HG03139 (cell line): Measurements from ENCODE around the gene CCDC86.
"Not testable (repeated sequence)": the region's sequence is repeated elsewhere in the genome, so short reads cannot be mapped to it uniquely, and the experiment has no call there.

Source experiments
- ATAC-seq: cut with Tn5 transposase; IDR thresholded peaks from one replicate; pipeline ENCODE4 v1.9.1; 2021; ENCODE audit not compliant: unreplicated experiment

The CCDC86 gene, protein sequence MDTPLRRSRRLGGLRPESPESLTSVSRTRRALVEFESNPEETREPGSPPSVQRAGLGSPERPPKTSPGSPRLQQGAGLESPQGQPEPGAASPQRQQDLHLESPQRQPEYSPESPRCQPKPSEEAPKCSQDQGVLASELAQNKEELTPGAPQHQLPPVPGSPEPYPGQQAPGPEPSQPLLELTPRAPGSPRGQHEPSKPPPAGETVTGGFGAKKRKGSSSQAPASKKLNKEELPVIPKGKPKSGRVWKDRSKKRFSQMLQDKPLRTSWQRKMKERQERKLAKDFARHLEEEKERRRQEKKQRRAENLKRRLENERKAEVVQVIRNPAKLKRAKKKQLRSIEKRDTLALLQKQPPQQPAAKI

DNA sequence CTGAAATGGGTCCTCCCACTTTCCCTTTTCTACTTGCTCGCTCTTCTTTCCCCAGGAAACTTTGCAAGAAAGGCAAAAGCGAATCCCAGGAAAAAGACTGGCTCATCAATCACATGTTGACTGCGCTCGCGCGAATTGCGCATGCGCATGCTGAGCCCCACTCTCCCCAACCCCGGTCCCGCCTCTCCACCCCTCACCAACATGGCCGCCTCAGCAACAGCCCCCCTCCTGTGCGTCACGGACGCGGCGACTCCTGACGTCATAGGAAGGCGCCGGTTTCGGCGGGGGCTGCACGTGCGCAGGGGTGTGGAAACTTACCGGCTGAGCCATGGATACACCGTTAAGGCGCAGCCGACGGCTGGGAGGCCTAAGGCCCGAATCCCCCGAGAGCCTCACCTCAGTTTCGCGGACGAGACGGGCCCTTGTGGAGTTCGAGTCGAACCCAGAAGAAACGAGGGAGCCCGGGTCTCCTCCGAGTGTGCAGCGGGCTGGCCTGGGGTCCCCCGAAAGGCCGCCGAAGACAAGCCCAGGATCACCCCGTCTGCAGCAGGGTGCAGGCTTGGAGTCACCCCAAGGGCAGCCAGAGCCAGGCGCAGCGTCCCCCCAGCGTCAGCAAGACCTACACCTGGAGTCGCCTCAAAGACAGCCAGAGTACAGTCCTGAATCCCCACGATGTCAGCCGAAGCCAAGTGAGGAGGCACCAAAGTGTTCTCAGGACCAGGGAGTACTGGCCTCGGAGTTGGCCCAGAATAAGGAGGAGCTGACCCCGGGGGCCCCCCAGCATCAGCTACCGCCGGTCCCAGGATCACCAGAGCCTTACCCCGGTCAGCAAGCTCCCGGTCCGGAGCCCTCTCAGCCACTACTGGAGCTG is at the start of gene CCDC86:
Gene CCDC86, plus strand, starts transcription at position 317 of the 871 bp plus-strand sequence. Its CDS starts 12 bp downstream, at position 329.
- peak; percentile 85 for ATAC-seq

DNA sequence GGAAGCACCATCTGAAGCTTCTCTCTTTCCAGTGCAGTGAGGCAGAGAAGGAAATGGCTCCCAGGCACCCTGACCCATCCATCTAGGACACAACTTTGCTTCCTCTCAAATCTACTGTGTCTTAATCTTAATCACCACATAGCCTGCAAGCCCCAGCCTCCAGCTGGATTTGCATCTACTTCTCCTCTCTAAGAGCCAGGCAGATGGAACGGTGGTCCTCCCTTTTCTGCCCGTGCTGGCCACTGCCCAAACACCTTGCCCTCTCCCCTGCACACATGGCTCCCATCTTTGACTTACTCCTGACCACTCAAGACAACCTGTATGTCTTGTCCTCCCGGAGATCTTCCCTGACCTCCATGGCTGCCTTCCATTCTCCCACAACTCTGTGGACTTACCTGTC is 49.4 kb upstream of the CCDC86 start:
- ATAC-seq: no peak

DNA sequence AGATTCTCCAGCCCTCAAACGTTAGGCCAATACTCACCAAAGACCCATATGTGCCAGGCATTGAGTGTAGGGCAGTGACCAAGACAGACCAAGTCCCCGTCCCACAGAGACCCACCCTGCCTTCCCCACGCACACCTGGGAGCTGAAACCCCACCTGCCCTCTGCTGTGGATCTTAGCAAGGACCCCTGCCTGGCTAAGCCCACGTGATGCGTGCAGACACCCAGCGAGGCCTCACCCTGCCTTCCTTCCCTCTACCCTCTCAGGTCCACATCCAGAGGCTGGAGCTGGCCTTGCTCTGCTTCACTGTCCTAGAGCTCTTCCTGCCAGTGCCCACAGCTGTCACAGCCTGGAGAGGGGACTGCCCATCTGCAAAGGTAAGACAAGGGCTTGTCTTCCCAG is 46.6 kb upstream of the CCDC86 start:
- no peak for ATAC-seq

DNA sequence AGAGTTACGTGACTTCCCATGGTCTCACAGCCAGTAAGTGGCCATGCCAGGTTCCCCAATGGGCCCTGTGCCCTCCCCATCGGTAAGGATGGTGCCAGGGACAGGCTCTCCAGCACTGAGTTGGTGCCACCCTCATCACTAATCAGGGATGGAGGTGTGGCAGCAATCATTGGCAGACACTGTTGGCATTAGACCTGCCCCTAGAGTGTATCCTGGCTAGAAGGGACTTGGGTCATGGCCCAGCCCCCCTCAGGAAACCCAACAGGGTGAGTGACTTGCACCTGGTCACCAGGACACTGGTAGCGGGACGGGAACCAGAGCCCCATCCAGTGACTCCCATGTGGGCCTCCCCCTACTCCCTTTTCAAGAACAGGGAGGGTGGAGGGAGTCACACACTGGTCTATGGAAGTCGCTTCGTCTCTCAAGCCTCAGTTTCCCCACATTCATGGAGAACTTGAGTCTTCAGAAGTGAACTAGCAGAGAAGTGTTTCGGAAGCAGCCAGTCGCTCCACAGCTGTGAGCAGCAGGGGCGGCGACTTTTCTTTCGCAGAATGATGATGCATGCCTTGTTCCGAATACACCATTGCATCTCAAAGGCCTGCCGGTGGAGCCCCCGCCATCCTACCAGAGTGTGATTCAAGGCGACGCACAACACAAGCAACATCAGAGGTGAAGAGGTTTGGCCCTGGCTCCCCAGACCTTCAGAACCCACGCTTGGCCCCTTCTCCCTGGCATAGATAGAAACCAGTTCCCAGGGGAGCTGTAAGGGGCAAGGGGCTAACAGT is 43.9 kb upstream of the CCDC86 start:
- no peak for ATAC-seq

DNA sequence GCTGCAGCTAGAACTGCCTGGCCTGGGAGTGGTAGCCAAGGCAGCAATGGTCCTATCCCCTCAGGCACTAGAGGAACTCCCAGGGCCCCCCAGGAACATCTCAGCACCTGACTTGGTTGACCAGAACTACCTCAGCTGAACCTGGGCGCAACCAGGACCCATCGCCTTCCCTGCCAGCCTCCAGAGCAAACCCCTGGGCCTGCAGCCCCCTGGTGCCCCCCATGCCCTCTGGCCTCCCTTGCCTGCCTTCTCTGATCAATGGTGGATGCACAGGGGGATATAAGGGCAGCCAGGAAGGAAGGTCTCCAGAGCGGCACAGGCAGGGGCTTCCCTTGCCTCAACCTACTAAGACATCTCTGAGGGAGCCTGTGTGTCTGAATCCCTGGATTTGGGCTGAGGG is 43.3 kb upstream of the CCDC86 start:
- no peak for ATAC-seq

DNA sequence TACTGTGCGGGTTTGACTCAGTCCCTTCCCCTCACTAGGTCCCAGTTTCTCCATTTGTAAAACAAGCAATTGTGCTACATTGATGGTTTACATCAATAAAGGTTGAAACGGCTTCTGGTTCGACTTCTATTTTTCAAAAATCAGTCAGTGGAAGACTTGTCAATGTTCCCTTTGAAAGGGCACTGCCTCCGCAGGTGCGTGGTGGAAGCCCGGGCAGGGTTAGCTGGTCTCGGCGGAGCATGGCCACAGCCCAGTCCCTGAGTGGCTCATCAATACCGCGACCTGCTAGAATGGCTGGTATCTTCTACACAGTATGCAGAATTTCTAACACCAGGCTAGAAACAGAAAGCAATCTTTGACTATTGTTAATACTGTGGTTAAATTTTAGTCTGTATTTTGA is 40.7 kb upstream of the CCDC86 start:
- no peak for ATAC-seq

DNA sequence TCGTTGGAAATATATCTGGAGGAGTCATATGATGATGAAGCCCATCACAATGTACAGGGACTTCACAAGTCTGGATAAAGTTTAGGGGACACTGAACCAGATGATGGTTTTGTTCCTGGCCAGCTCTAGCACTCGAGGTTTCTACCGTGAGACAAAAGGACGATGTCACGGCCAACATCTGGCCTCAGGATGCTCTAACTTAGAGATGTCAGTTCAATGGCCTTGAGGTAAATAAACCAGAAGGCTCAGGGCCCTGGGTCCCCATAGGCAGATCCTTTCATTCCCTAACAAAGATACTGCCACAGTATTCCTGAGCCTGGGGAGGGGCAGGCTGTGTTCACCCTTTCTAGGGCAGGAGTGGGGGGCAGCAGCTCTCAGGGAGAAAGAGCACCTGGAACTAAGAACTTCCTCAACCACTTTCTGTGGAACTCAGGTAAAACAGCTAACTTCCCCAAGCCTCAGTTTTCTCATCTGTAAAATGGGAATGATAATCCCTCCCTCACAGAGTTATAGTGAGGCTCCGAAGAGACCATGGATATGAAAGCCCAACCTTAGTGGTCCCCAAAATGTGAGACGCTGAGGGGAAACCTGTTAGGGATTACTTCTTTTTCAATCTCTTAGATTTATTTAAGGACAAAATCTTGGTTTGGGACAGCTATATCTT is 38.5 kb upstream of the CCDC86 start:
- no peak for ATAC-seq

DNA sequence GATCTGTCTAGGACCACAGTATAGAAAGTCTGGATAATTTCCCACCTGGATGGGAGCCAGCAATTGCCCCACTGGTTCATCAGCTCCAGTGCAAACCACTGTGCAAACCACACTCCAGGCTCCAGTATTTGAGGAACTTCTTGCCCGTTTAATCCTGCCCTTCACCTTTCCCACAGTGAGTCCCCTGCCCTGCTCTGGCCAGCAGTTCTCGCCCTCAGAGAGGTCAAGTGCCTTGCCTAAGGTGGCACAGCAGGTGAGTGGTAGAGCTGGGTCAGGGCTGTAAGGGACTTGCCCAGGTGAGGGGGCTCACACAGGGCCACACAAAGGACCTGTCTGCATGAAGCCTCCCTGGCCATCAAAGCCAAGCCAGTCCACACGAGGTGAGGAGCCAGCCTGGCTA is 32.7 kb upstream of the CCDC86 start:
- ATAC-seq: no peak

DNA sequence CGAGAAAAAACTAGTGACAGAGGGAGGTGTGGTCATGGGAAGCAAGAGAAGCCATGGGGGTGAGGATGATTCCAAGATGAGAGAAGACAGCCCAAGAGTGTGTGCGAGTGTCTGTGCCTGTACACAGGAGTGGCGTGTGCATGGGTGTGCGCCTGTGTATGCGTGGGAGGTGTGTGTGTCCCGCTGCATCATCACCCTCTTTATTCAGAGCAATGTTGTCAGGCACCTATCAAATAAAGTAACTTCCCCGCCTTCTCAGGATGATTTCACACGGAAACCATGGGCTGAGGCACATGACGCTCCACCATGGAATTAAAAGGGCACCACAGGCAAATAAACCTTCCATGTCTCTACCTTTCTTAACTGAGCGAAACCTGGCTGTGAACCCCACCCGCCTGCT is 32.2 kb upstream of the CCDC86 start:
- no peak for ATAC-seq

DNA sequence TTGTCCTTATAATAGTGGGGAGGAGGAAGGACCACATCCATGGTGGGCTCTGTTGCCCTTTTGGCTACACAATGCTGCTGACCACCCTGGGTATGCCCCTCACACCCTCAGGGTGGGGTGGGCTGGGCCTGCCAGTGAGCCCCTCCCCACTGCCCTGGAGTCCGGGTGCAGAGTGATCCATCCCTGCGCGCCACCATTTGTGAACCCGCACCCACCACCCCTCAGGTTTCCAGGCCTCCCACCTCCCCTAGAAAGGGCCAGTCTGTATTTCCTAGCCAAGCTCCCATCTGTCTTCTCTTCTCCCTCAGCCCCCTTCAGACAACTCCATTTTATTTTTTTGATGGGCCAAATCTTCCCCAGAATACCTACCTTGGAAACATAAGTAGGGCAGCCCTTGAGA is 31.8 kb upstream of the CCDC86 start:
- ATAC-seq: no peak

DNA sequence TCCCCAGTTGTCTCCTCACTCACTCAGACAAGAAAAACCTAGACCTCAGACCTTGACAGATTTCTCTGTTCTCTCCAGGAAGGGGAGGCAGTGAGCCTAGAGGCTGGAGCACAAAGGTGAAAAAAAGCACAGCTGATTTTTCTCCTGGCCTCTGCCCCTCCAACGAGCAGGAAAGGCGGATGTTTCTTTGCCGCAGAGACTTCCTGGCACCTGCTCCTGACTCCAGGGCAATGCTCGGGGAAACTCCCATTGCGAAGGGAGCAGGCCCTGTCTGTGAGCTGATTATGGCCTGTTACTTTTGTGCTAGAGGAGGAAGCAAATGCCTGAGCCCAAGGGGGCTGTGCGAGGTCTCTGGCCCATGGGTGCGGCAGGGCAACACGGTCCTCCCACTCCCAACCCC is 31.3 kb upstream of the CCDC86 start:
- ATAC-seq: no peak

DNA sequence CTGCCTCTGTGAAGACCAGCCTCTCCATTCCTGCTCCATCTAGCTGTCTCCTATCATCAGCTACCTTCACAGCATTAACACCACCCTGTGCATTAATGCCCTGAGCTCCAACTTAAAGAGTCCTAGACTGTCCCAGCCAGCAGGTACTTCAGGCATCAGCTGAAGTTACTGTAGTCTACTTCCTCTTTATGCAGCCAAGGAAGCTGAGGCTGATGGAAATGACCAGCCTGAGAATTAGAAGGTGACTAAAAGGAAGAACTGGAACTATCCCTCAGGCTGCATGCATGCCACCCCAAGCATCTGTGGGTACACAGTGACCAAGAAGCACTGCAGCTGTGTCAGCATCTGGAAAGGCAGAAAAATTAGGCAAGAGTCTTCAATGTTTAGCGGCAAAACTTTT is 28.6 kb upstream of the CCDC86 start:
- no peak for ATAC-seq

DNA sequence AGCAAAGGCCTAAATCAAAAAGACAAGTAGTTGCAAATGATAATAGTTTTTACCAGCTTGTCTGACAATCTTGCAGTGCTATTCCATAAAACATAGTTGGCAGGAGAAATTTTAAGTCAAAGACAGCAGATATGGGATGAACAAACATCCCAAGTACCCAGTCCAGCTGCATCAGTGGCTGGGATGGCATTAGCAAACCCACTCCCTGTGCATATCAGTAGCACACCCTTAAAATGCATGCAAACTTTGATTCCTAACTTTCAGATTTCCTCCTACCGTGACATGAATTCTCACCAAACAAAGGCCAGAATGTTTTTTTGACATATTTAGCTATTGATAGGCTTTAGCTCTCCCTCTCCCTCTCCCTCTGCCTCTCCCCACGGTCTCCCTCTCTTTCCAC is 27.8 kb upstream of the CCDC86 start:
- ATAC-seq: no peak

DNA sequence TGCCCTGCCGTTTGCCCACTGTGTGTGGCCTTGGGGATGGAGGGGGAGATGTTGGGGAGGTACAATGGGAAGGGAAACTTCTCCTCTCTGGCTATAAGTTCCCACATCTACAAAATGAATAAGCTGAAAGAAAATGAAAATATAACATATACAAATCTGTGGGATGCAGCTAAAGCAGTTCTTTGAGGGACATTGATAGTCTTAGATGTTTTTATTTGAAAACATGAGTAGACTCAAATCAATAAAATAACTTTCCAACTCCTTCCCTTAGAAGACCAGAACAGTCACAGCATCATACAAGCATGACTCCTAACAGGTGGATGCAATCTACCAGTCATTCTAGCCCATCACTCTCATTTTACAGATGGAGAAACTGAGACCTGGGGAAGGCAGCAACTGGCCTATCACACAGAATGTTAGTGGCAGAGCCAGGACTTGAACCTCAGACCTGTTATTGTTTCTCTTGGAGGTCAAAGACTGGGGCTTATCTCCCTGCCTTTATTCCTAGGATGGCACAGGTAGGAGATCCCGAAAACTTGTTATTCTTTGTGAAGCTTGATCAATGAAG is 25.2 kb upstream of the CCDC86 start:
- ATAC-seq: no peak

DNA sequence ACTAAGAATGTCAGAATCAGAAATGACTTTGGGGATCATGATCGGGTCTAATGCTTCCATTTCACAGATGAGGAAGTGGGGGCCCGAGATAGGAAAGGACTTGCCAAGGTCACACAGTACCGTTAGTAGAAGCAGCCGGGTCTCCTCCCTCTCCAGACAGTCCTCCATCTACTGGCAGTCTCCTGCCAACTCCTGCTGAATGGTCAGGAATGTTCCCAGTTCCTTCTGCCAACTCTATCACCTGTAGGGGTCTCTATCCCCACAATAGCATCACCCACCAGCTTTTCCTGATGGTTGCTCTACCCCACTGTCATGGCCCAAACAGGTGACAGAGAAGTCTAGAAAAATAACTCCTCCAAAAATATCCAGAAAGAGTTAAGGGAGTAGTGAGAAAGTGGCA is 23.9 kb upstream of the CCDC86 start:
- no peak for ATAC-seq

DNA sequence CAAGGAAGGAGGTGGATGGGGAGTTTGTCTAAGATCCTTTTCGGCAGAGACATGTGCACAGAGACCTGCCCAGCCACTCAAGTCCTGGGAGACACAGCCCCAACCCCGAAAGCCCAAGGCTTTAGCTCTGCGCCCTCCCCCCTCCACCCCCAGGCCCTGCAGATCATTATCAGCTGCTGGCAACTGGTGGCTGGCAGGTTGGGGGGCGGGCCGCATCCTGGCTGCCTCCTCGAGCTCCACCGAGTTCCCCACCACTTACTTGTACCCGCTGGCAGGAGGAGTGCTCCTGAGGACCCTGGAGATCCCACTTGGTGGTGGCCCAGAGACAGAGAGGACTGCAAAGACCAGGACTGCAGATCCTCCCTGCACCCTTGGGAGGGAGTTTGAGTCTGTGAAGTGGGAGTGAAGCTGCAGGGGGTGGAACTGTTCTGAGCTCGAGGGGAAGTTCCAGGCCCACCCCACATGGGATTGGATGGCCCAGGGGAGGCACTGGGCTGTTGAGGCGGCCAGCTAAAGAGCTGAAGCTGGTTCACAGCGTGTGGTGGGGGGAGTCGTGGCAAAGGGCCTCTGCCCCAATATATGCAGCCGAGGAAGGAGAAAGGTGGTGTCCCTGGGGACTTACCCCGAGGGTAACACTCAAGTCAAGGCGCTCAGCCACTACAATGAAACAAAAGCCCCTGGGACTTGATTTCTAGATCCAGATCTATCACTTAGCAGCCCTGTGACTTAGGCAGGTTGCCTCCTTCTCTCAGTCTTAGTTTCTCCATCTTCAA is 19.9 kb upstream of the CCDC86 start:
- no peak for ATAC-seq

DNA sequence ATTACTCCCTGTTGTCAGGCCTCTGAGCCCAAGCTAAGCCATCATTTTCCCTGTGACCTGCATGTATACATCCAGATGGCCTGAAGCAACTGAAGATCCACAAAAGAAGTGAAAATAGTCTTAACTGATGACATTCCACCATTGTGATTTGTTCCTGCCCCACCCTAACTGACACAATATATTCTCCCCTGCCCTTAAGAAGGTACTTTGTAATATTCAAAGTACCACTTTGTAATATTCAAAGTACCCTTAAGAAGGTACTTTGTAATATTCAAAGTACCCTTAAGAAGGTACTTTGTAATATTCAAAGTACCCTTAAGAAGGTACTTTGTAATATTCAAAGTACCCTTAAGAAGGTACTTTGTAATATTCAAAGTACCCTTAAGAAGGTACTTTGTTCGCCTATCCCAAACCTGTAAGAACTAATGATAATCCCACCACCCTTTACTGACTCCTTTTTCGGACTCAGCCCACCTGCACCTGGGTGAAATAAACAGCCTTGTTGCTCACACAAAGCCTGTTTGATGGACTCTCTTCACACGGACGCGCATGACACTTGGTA is 18.1 kb upstream of the CCDC86 start:
- ATAC-seq: not testable (repeated sequence)

DNA sequence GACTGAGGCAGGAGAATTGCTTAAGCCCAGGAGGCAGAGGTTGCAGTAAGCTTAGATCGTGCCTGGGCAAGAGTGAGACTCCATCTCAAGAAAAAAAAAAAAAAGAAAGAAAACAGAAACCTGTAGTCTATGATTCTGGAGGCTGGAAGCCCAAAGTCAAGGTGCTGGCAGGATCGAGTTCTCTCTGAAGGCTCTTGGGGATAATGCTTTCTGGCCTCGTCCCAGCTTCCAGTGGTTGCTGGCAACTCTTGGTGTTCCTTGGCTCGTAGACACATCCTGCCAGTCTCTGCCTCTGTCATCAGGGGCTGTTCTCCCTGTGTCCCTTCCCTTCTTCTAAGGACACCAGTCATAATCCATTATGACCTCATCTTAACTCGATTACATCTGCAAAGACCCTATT is 16.8 kb upstream of the CCDC86 start:
- no peak for ATAC-seq

DNA sequence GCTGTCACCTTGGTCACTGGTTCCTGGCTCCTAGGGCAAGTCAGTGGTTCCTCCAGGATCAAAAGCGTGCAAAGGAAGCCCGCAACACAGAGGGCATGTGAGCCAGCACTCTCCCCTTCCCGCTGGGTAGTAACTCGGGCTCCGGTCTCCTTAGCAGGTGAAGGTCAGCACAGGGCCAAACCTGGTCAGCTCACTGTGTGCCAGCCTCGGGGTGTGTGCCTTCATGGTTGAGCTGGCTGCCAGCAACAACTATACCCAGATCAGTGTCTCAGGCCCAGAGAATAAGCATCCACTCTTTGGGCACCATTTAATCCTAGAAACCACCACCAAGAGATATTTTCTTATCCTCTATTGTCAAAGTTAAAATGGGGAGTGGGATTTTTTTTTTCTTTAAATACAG is 16.1 kb upstream of the CCDC86 start:
- no peak for ATAC-seq
